K562 (cell line): ENCODE data around the gene ZNF30. TPM values are rescaled to one million over a fixed set of nuclear protein-coding genes. Genes with fewer than 3 reads are reported as not detected.

Experiments
- E2F6 ChIP-seq, 2 experiments: IDR thresholded peaks; 2 replicates each; pipeline ENCODE4 v1.6.1; 2011; ENCODE audit warnings: borderline replicate concordance in 1 of 2, control low read depth in 1 of 2, low read depth in 1 of 2, low read length in 1 of 2, mild to moderate bottlenecking in 1 of 2, mixed read lengths in 1 of 2, moderate library complexity in 1 of 2; ENCODE audit not compliant: insufficient read depth in 1 of 2, insufficient read length in 1 of 2, poor library complexity in 1 of 2, severe bottlenecking in 1 of 2; ENCODE audit errors: extremely low read depth in 1 of 2
- MGA ChIP-seq: fragments of 450-650 bp; IDR thresholded peaks from 2 replicates; pipeline ENCODE4 v1.6.1; 2016; ENCODE audit warnings: mild to moderate bottlenecking, moderate library complexity
- MNT ChIP-seq, 2 experiments: fragments of 450-650 bp; conservative IDR thresholded peaks; 2 replicates each; pipeline ENCODE4 v1.6.1; 2017; ENCODE audit warnings: mild to moderate bottlenecking in 2 of 2, moderate library complexity in 2 of 2
- SPI1 ChIP-seq: IDR thresholded peaks from 2 replicates; pipeline ENCODE4 v1.6.1; 2011; ENCODE audit warnings: low read depth, low read length, control low read depth, borderline replicate concordance
- ZNF431 ChIP-seq: sonication (generic); formaldehyde crosslinking; IDR thresholded peaks from 2 replicates; pipeline ENCODE4 v1.8.0; 2022; ENCODE audit warnings: mild to moderate bottlenecking, missing genetic modification reagents
- ZNF609 ChIP-seq: sonication (generic); formaldehyde crosslinking; IDR thresholded peaks from 2 replicates; pipeline ENCODE4 v1.8.1; 2023; ENCODE audit warnings: missing genetic modification reagents, mild to moderate bottlenecking, borderline replicate concordance
- polyA plus RNA-seq, 8 experiments: library from polyadenylated mRNA; depleted of rRNA in 4 of 8; stranded (reverse) in 5 of 8; unstranded in 3 of 8; fragments of >200 nt; fragmentation: Nextera tagmentation in 2 of 8; fragmentation: Illumina TruSeq in 1 of 8; extraction: Ambion mirVana in 2 of 8; extraction: Trizol in 1 of 8; gene quantifications; 2 replicates each; pipeline versions ENCODE4 v1.2.1 to v1.2.3, GENCODE V29; 2011 to 2014; ENCODE audit warnings: inconsistent platforms in 1 of 8, missing spikeins in 1 of 8
- total RNA-seq, 7 experiments: library from RNA; depleted of rRNA in 6 of 7; stranded (reverse); fragments of >200 nt in 6 of 7; fragmentation: Illumina TruSeq in 2 of 7; extraction: Trizol in 2 of 7; gene quantifications; 2 replicates each; pipeline versions ENCODE4 v1.2.1 to v1.2.3, GENCODE V29; 2011 to 2021; ENCODE audit warnings: low replicate concordance in 1 of 7

Gene ZNF30
- total and polyA plus RNA-seq, 9 of the 15 experiments (the other 6 are each of a cell fraction or from before 2014, with no cell fraction given), result 7.3 to 13.4 (median 10.6) TPM

GRCh38 chr19:34926685-34927375 lies at the start of gene ZNF30 (continued):
- no peak for TF ChIP-seq ZNF609 (CRISPR knock-in tag)
- peak; percentile 52 to 68; a peak in 3 of 4 replicates for TF ChIP-seq MNT (conservative IDR thresholded peaks at IDR 0.05)
- no peak for TF ChIP-seq ZNF431 (CRISPR knock-in tag)
- peak; percentile 78 to 88 for TF ChIP-seq E2F6 (IDR thresholded peaks at IDR 0.05; ENCODE audit: borderline replicate concordance in 1 of 2, extremely low read depth in 1 of 2, insufficient read depth in 1 of 2, insufficient read length in 1 of 2, low read depth in 1 of 2, low read length in 1 of 2, poor library complexity in 1 of 2, severe bottlenecking in 1 of 2)
- TF ChIP-seq MGA, result peak; percentile 91
- TF ChIP-seq SPI1, result no peak
